ENCODE results near the gene PDE10A. TPM values are rescaled to one million over a fixed set of nuclear protein-coding genes. Genes with fewer than 3 reads are reported as not detected.

Gene PDE10A
- total RNA-seq, 4 donors from 2014 or later = 2.9 to 8.8 (median 3.9) TPM

GRCh38 chr6:165686596-165687365 is 23.7 kb upstream of the PDE10A start:
- Histone ChIP-seq H3K4me3 (no peak overlapping the region), H3K27ac (replicated peaks in 1 of 4) (no peak overlapping the region), H3K36me3 (no peaks in the 10 kb centered on the region), H3K4me1 (no peaks in the 10 kb centered on the region), H3K9me3 (no peaks in the 10 kb centered on the region), H3K27me3 (peaks cover 0 to 5% (median 0%) of the 10 kb centered on the region in 4 donors)
- 91% methylated on average over 27 of the region's 27 CpGs for WGBS
- peak; percentile 80 for DNase-seq (ENCODE audit: extremely low spot score)
- no peak for TF ChIP-seq CTCF (IDR thresholded peaks at IDR 0.05)
- no peak for TF ChIP-seq EP300 (IDR thresholded peaks at IDR 0.05)
- TF ChIP-seq POLR2AphosphoS5 (IDR thresholded peaks at IDR 0.05) = no peak
- intact Hi-C loops (cut with DNase I) = no loop called here

- Histone ChIP-seq H3K4me1 (no peaks in the 10 kb centered on the region), H3K27ac (replicated peaks in 1 of 4) (no peak overlapping the region), H3K27me3 (peaks cover 0 to 2% (median 0%) of the 10 kb centered on the region in 4 donors), H3K9me3 (no peaks in the 10 kb centered on the region), H3K36me3 (no peaks in the 10 kb centered on the region), H3K4me3 (no peak overlapping the region)
- intact Hi-C loops (cut with DNase I) = no loop called here
- WGBS = 42% methylated on average over 1 of the region's 1 CpG
- TF ChIP-seq EP300 (IDR thresholded peaks at IDR 0.05) (no peak), POLR2AphosphoS5 (IDR thresholded peaks at IDR 0.05) (no peak), CTCF (IDR thresholded peaks at IDR 0.05) (no peak), POLR2A (IDR thresholded peaks at IDR 0.05; ENCODE audit: low read depth) (no peak)
- DNase-seq (ENCODE audit: extremely low spot score) = peak; percentile 79
These were observed 22.3 kb upstream of the PDE10A start for GRCh38 chr6:165685302-165685701.

GRCh38 chr6:165684333-165684732 is 21.3 kb upstream of the PDE10A start:
- intact Hi-C loops (cut with DNase I) = no loop called here
- H3K4me3 ChIP-seq = no peak overlapping the region
- 96% methylated on average over 10 of the region's 10 CpGs for WGBS
- H3K36me3 ChIP-seq = no peaks in the 10 kb centered on the region
- DNase-seq (ENCODE audit: extremely low spot score) = peak; percentile 60
- H3K9me3 ChIP-seq = no peaks in the 10 kb centered on the region
- H3K27me3 ChIP-seq = peaks cover 0 to 4% (median 0%) of the 10 kb centered on the region in 4 donors
- no peak overlapping the region for H3K27ac ChIP-seq (replicated peaks in 1 of 4)
- no peaks in the 10 kb centered on the region for H3K4me1 ChIP-seq
- TF ChIP-seq EP300 (IDR thresholded peaks at IDR 0.05) (no peak), POLR2AphosphoS5 (IDR thresholded peaks at IDR 0.05) (no peak), POLR2A (IDR thresholded peaks at IDR 0.05; ENCODE audit: low read depth) (no peak), CTCF (IDR thresholded peaks at IDR 0.05) (no peak)

GRCh38 chr6:165680975-165681374 is 17.9 kb upstream of the PDE10A start:
- Histone ChIP-seq H3K27me3 (peaks cover 0 to 4% (median 0%) of the 10 kb centered on the region in 4 donors), H3K27ac (replicated peaks in 1 of 4) (no peak overlapping the region), H3K9me3 (no peaks in the 10 kb centered on the region), H3K36me3 (no peaks in the 10 kb centered on the region), H3K4me1 (no peaks in the 10 kb centered on the region), H3K4me3 (no peak overlapping the region)
- WGBS = 74% methylated on average over 5 of the region's 5 CpGs
- TF ChIP-seq EP300 (IDR thresholded peaks at IDR 0.05) = no peak
- no peak for TF ChIP-seq POLR2A (IDR thresholded peaks at IDR 0.05; ENCODE audit: low read depth)
- TF ChIP-seq POLR2AphosphoS5 (IDR thresholded peaks at IDR 0.05) = no peak
- TF ChIP-seq CTCF (IDR thresholded peaks at IDR 0.05) = no peak
- no peak for DNase-seq (ENCODE audit: extremely low spot score)
- intact Hi-C loops (cut with DNase I) = no loop called here

All from esophagus muscularis mucosa (tissue), 4 donors.